Glomerular visceral epithelial cell (primary cell): ENCODE data around the gene ARID3B.
"Not testable (repeated sequence)": the region's sequence is repeated elsewhere in the genome, so short reads cannot be mapped to it uniquely, and the experiment has no call there.

Experiments used
- DNase-seq: peaks from one replicate; pipeline ENCODE4 v3.0.0-alpha.2; 2016; ENCODE audit errors: extremely low spot score

ARID3B gene

DNA sequence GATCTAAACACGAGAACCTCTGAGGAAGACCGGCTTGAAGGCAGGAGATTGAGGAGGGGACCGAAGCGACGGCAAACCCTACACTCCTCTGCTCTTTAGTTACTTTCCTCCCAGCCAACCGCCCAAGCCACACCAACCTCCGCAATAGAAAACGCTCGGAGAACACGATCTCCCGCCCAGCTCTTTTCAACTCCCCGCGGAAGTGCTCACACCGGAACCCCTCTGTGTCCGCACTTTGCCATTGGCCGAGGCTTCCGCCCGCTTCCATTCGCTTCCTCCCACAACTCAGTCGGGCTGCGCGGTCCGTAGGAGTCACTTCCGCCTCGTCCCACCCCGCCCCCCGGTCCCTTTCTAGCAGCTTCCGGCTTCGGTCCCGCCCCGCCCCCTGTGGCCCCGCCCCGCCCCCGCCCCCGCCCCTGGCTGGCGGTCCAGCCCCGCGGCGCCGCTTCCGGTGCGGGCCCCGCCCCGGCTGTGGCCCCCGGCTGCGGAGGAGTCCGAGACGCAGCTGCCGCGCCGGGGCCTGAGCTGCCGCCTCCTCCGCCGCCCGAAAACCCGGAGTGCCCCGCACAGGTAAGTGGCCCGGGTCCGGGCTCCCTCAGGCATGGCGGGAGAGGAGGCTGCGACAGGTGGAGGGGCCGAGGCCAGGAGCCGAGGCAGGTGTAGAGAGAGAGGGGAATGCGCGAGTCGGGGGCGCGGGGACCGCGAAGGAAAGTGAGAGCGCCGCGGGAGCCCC lies at the start of gene ARID3B:
TSS of gene ARID3B (plus strand) at position 460 of the 733 bp plus-strand sequence. CDS start 2,717 bp downstream, outside the sequence.
- peak; percentile 99 for DNase-seq

DNA sequence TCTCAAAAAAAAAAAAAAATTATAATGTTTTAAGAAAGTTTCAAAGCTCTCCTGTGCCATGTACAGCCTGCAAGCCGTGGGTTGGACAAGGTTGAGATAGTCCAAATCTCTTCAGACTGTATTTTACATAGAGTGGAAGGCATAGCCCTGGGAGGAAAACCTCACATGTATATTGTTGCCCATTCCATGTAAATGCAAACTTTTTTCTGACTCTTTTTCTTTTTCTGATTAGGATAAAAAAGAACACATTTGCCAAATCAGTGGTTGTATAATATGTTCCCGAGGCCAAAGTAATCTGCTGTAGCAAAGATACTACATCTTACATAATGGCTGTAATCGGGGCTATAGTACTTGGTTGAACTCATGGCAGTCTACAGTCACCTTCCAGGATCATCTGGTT lies 44.4 kb upstream of the ARID3B start:
- no peak for DNase-seq

DNA sequence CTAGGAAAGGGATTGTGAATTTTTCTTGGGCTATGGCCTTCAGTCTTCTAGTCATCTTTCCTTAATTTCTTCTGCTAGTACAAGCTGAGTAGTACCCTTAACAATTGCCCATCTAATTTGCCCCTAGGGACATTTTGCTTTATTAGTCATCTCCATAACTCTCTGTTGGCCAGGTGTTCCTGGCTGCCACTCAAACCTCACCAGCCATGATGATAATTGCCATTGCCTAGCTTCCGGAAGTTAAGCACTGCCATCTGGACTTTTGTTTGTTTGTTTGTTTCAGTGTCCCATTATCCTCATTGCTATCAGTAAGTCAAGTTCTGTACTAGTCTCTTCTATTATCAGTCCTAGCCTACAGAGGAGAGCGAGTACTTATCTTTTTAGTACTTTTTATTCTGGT lies 43.4 kb upstream of the ARID3B start:
- DNase-seq: no peak

DNA sequence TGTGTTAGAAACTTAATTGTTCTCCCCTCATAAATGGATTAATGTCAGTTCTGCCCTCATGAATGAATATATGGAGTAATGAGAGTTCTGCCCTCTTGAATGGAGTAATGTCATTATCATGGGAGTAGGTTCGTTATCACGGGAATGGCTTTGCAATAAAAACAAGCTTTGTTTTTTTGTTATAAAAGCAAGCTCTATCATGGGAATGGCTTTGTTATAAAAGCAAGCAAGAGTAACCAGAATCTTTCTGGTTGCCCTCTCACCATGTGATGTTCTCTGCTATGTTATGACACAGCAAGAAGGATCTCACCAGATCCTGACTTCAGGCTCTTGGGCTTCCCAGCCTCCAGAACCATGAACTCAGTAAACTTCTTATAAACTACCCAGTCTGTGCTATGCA lies 41.7 kb upstream of the ARID3B start:
- no peak for DNase-seq

- no peak for DNase-seq
Measured at GRCh38 chr15:74500401-74500800, 40.6 kb upstream of the ARID3B start.

GRCh38 chr15:74502301-74502700 lies 38.7 kb upstream of the ARID3B start:
- no peak for DNase-seq

- no peak for DNase-seq
Measured at GRCh38 chr15:74504418-74504817, 36.6 kb upstream of the ARID3B start.

- DNase-seq: no peak
Measured at GRCh38 chr15:74504836-74505235, 36.2 kb upstream of the ARID3B start.

- DNase-seq: no peak
Measured at GRCh38 chr15:74505837-74506514, 35.0 kb upstream of the ARID3B start.

DNA sequence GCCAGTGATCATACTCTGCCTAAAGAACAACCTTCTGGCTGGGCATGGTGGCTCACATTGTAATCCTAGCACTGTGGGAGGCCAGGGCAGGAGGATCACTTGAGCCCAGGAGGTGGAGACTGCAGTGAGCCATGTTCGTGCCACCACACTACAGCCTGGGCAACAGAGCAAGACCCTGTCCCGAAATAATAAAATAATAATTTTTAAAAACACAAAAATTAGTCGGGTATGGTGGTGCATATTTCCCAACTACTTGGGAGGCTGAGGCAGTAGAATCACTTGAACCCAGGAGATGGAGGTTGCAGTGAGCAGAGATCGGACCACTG lies 34.5 kb upstream of the ARID3B start:
- DNase-seq: no peak

GRCh38 chr15:74511583-74511982 lies 29.4 kb upstream of the ARID3B start:
- DNase-seq: peak; percentile 70

DNA sequence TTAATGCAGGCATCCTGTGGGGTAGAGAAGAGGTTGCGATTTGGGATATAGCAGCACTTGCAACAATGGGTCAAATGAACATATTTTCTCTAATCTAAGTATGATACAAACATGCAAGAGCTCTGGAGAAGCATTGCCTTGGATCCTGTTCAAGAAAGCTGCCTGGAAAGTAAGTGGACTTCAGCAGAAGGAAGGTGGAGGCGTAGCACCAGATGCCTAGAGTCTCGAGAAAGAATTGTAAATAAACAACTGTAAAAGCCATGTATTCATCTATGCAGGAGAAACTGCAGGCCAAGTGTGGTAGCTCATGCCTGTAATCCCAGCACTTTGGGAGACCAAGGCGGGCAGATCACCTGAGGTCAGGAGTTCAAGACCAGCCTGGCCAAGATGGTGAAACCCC lies 27.0 kb upstream of the ARID3B start:
- DNase-seq: not testable (repeated sequence)

DNA sequence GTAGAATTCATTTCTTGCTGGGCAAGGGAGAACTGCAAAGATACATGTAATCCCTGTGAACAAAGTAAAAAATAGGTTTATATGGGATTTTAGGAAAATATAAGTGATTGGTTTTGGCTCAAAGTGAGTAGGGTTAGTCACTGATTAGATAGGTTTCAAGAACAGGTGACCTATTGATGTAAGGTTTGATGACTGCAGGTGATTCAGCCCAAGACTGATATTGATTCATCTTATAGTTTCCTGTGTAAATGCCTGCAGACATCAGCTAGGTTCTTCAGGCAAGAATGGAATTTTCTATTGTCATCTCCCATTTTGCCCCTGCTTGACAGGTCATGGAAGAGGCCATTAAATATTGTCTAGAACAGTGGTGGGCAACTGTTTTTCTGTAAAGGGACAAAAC lies 23.9 kb upstream of the ARID3B start:
- DNase-seq: no peak

GRCh38 chr15:74519311-74519710 lies 21.7 kb upstream of the ARID3B start:
- peak; percentile 25 for DNase-seq

DNA sequence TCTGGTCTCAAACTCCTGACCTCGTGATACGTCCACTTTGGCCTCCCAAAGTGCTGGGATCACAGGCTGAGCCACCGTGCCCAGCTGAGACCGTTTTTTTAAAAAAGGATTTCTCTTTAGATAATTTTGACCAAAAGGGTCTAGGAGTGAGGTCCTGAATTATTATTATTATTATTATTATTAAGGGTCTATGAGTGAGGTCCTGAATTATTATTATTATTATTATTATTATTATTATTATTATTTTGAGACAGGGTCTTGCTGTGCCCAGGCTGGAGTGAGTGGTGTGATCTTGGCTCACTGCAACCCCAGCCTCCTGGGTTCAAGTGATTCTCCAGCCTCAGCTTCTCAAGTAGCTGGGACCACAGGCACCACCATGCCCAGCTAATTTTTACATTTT lies 20.6 kb upstream of the ARID3B start:
- DNase-seq: no peak

DNA sequence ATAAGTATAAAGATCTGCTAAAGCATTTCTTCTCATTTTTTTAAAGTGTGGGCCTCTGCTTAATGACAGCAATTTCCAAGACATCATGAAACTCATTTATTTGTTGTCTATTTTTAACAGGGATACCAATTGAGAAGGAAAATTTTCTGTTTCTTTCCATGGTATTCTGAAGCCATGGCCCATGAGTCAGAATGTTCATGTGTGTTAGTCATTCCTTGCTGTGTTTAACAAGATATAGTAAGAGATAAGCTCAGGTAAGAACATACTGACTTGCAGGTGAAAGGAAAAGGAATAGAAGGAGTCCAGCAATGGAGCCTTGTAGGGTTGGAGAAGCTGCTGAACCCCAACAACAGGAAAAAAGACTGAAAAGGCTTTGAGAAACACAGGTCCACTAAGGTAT lies 17.0 kb upstream of the ARID3B start:
- peak; percentile 13 for DNase-seq

DNA sequence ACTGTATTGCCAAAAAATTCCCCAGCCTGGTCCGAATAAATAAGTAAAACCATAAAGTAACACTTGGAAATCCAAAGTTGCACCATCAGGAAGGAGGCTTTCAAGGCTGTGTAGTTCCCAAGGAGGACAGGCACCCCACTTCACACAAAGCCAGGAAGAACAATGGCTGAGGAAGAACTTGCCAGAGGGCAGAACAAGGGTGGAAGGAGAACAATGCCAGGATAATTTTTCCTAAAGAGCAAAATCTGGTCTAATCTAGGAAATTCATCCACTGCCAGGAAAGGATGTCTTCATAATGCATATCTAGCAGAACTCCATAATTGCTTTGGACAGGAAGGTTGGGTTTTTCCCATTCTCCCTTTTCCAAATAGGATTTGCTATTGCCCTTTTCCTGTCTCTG lies 15.7 kb upstream of the ARID3B start:
- no peak for DNase-seq

- peak; percentile 62 for DNase-seq
Measured at GRCh38 chr15:74525945-74526344, 15.1 kb upstream of the ARID3B start.

- DNase-seq: peak; percentile 81
Measured at GRCh38 chr15:74528876-74529275, 12.1 kb upstream of the ARID3B start.

GRCh38 chr15:74529921-74530320 lies 11.1 kb upstream of the ARID3B start:
- DNase-seq: peak; percentile 23

DNA sequence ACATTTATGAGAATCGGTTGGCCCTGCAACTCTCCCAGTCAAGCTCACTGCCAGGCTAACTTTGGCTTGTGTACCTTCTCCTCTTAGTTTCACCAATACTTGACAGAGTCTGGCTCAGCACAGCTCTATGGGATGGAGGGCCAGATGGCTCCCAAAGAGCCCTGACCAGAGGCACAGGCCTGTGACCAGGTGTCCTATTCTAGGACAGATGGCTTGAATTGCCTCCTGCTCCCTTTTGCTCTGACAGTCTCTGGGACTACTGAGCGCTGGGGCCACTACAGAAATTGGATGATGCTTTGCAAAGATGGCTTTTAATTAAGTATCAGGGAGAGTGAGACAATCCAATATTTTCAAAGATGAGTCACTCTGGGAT lies 10.3 kb upstream of the ARID3B start:
- no peak for DNase-seq

- DNase-seq: peak; percentile 98
Measured at GRCh38 chr15:74531144-74531811, 9.7 kb upstream of the ARID3B start.
